Type B pancreatic cell (in vitro differentiated cells): Measurements from ENCODE around the gene FAM227B. TPM values are rescaled to one million over a fixed set of nuclear protein-coding genes. Genes with fewer than 3 reads are reported as not detected.

Source experiments
- DNase-seq: peaks from one replicate; pipeline ENCODE4 v3.0.0; 2021; ENCODE audit warnings: mixed read lengths; ENCODE audit not compliant: unreplicated experiment; ENCODE audit errors: extremely low spot score
- H3K27ac Mint-ChIP-seq: 2 replicates; pipeline ENCODE4 v1.8.0; 2021; ENCODE audit warnings: mild to moderate bottlenecking, mixed read lengths
- H3K27me3 Mint-ChIP-seq: 2 replicates; pipeline ENCODE4 v1.8.0; 2021; ENCODE audit warnings: mixed read lengths
- H3K36me3 Mint-ChIP-seq: 2 replicates; pipeline ENCODE4 v1.8.0; 2021; ENCODE audit warnings: mixed read lengths
- H3K4me1 Mint-ChIP-seq: one replicate; pipeline ENCODE4 v1.8.0; 2021; ENCODE audit warnings: mixed read lengths; ENCODE audit not compliant: unreplicated experiment
- H3K4me3 Mint-ChIP-seq: 2 replicates; pipeline ENCODE4 v1.8.0; 2021; ENCODE audit warnings: mild to moderate bottlenecking, mixed read lengths
- H3K9me3 Mint-ChIP-seq: 2 replicates; pipeline ENCODE4 v1.8.0; 2021; ENCODE audit warnings: mixed read lengths
- CTCF ChIP-seq: fragments of 200-600 bp; sonication (generic); conservative IDR thresholded peaks from 2 replicates; pipeline ENCODE4 v1.5.0; 2021; ENCODE audit warnings: antibody characterized with exemption, mild to moderate bottlenecking
- total RNA-seq: library from RNA; stranded (reverse); gene quantifications from 2 replicates; pipeline ENCODE4 v1.2.1, GENCODE V29; 2021; ENCODE audit warnings: low replicate concordance

The FAM227B gene
- total RNA-seq, 1 donor from 2014 or later, result 7.3 TPM

DNA sequence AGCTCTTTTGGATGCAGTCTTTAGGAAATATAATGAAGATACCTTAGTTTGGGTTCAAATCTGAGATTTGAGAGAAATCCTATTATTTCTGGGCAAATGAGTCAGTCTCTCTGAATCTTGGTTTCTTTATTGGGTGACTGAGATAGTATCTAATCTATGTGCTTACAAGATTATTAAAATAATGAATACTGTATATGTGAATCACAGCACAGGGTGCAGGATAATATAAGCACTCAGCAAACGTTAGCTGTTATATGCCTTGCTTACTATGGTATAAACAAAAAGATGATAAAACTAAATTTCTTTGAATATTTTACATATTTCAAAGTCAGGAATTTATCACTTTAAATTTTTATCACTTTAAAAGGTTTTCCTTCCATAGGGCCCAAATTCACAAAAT lies 168.0 kb downstream of the FAM227B start:
- no peak overlapping the region for H3K27ac Mint-ChIP-seq
- TF ChIP-seq CTCF, result no peak
- no peaks in the 10 kb centered on the region for H3K9me3 Mint-ChIP-seq
- peaks cover 5% of the 10 kb centered on the region for H3K4me1 Mint-ChIP-seq
- H3K36me3 Mint-ChIP-seq, result no peaks in the 10 kb centered on the region
- no peak overlapping the region for H3K4me3 Mint-ChIP-seq
- no peaks in the 10 kb centered on the region for H3K27me3 Mint-ChIP-seq
- DNase-seq, result no peak

DNA sequence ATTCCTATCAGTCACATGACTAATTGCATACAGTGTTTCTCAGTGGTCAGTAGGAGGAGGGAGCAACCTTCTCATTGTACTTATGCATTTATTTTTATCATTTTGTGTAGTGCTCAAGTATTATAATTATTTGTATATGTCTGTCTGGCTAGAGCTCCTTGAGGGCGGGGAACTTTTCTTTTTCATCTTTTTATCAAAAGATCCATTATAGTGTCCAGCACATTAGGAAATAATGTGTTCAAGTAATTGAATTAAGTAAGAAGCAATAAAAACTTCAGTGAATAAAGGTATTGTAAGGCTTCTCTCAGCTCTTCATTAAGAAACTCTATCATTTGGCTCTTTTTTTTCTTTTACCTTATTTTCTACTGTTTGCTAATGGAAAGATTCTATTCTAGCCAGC lies 178.8 kb downstream of the FAM227B start:
- H3K27ac Mint-ChIP-seq, result no peak overlapping the region
- no peak for DNase-seq
- H3K9me3 Mint-ChIP-seq, result peaks cover 4% of the 10 kb centered on the region
- no peaks in the 10 kb centered on the region for H3K36me3 Mint-ChIP-seq
- no peaks in the 10 kb centered on the region for H3K27me3 Mint-ChIP-seq
- no peak for TF ChIP-seq CTCF
- H3K4me3 Mint-ChIP-seq, result no peak overlapping the region
- H3K4me1 Mint-ChIP-seq, result peaks cover 8% of the 10 kb centered on the region

DNA sequence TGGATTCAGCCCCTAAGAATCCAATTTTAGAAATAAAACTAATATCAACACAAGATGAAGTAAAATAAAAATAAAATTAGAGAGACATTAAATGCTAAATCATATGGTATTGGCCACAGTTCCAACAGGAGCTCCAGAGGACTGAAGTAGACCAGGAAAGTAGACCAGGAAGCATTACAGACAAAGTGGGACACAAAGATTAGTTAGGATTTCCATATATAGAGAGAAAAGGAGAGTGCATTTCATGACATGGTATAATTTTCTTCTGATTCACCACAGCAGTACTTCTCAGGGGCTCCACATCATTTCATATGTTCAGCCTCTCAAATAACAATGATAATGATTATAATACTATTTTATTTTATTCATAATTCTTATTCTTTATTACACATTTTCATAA lies 179.3 kb downstream of the FAM227B start:
- Mint-ChIP-seq H3K4me1 (peaks cover 8% of the 10 kb centered on the region), H3K36me3 (no peaks in the 10 kb centered on the region), H3K27me3 (no peaks in the 10 kb centered on the region), H3K9me3 (peaks cover 4% of the 10 kb centered on the region), H3K27ac (no peak overlapping the region), H3K4me3 (no peak overlapping the region)
- TF ChIP-seq CTCF, result no peak
- no peak for DNase-seq

GRCh38 chr15:49439678-49440395 lies 180.8 kb downstream of the FAM227B start:
- Mint-ChIP-seq H3K27ac (no peak overlapping the region), H3K4me3 (no peak overlapping the region), H3K4me1 (peaks cover 8% of the 10 kb centered on the region), H3K9me3 (peaks cover 4% of the 10 kb centered on the region), H3K27me3 (no peaks in the 10 kb centered on the region), H3K36me3 (no peaks in the 10 kb centered on the region)
- no peak for TF ChIP-seq CTCF
- no peak for DNase-seq

DNA sequence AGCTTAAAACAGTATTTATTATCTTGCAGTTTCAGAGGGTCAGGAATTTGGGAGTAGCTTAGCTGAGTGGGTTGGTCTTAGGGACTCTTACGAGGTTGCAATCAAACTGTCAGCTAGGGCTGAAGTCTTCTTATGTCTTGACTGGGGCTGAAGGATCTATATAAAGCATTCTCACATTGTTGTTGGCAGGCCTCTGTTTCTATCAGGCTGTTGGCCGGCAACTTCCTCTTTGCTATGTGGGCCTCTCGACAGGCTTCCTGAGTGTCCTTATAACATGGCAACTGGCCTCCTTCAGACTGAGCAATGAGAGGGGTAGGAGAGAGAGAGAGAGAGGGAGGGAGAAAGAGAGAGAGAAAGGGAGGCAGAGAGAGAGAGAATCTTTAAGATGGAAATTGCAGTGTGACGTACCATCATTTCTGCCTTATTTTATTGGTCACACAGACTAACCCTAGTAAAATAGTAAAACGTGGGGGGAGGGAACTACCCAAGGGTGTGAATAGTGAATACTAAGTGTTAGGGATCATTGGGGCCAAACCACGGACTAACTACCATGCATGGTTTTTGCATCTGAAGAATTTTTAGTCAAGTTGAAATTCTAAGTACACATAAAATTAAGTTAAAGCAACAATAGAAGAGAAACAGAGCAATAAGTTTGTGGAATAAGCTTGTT lies 181.5 kb downstream of the FAM227B start:
- Mint-ChIP-seq H3K4me1 (peaks cover 8% of the 10 kb centered on the region), H3K36me3 (no peaks in the 10 kb centered on the region), H3K4me3 (no peak overlapping the region), H3K27me3 (no peaks in the 10 kb centered on the region), H3K9me3 (peaks cover 4% of the 10 kb centered on the region), H3K27ac (no peak overlapping the region)
- TF ChIP-seq CTCF, result no peak
- no peak for DNase-seq
